ENCODE data around the gene IFRD1.

The IFRD1 gene

GRCh38 chr7:112459645-112460044 is 9.4 kb downstream of the IFRD1 start:
- Histone ChIP-seq H3K4me1 (ENCODE audit: control insufficient read depth, insufficient read depth, low read length) (peaks cover 3% of the 10 kb centered on the region), H3K4me3 (ENCODE audit: low read length in 2 of 2) (no peak overlapping the region), H3K9me3 (ENCODE audit: control insufficient read depth in 2 of 2, low read length in 2 of 2) (no peaks in the 10 kb centered on the region), H3K27ac (ENCODE audit: low read length) (no peak overlapping the region), H3K36me3 (ENCODE audit: control insufficient read depth in 2 of 2, insufficient read depth in 2 of 2, low read length in 2 of 2) (peaks cover 23 to 40% of the 10 kb centered on the region in 2 donors), H3K9ac (ENCODE audit: low read length in 2 of 2) (no peak overlapping the region), H3K27me3 (ENCODE audit: control insufficient read depth in 1 of 2, insufficient read depth in 2 of 2, low read length in 2 of 2) (no peaks in the 10 kb centered on the region)

GRCh38 chr7:112462236-112462635 is 12.0 kb downstream of the IFRD1 start:
- Histone ChIP-seq H3K27ac (ENCODE audit: low read length) (no peak overlapping the region), H3K4me1 (ENCODE audit: control insufficient read depth, insufficient read depth, low read length) (peaks cover 3% of the 10 kb centered on the region), H3K36me3 (ENCODE audit: control insufficient read depth in 2 of 2, insufficient read depth in 2 of 2, low read length in 2 of 2) (peaks cover 17 to 30% of the 10 kb centered on the region in 2 donors), H3K9me3 (ENCODE audit: control insufficient read depth in 2 of 2, low read length in 2 of 2) (no peaks in the 10 kb centered on the region), H3K4me3 (ENCODE audit: low read length in 2 of 2) (no peak overlapping the region), H3K27me3 (ENCODE audit: control insufficient read depth in 1 of 2, insufficient read depth in 2 of 2, low read length in 2 of 2) (no peaks in the 10 kb centered on the region), H3K9ac (ENCODE audit: low read length in 2 of 2) (no peak overlapping the region)

GRCh38 chr7:112467867-112468266 is 17.6 kb downstream of the IFRD1 start:
- no peak overlapping the region for H3K4me3 ChIP-seq (ENCODE audit: low read length in 2 of 2)
- no peaks in the 10 kb centered on the region for H3K27me3 ChIP-seq (ENCODE audit: control insufficient read depth in 1 of 2, insufficient read depth in 2 of 2, low read length in 2 of 2)
- H3K9ac ChIP-seq (ENCODE audit: low read length in 2 of 2): no peak overlapping the region
- no peaks in the 10 kb centered on the region for H3K4me1 ChIP-seq (ENCODE audit: control insufficient read depth, insufficient read depth, low read length)
- H3K36me3 ChIP-seq (ENCODE audit: control insufficient read depth in 2 of 2, insufficient read depth in 2 of 2, low read length in 2 of 2): peaks cover 22 to 25% of the 10 kb centered on the region in 2 donors
- no peak overlapping the region for H3K27ac ChIP-seq (ENCODE audit: low read length)
- H3K9me3 ChIP-seq (ENCODE audit: control insufficient read depth in 2 of 2, low read length in 2 of 2): no peaks in the 10 kb centered on the region

GRCh38 chr7:112470194-112470593 is 19.9 kb downstream of the IFRD1 start:
- H3K9ac ChIP-seq (ENCODE audit: low read length in 2 of 2): no peak overlapping the region
- peaks cover 27 to 28% of the 10 kb centered on the region in 2 donors for H3K36me3 ChIP-seq (ENCODE audit: control insufficient read depth in 2 of 2, insufficient read depth in 2 of 2, low read length in 2 of 2)
- no peaks in the 10 kb centered on the region for H3K4me1 ChIP-seq (ENCODE audit: control insufficient read depth, insufficient read depth, low read length)
- H3K27ac ChIP-seq (ENCODE audit: low read length): no peak overlapping the region
- H3K4me3 ChIP-seq (ENCODE audit: low read length in 2 of 2): no peak overlapping the region
- no peaks in the 10 kb centered on the region for H3K27me3 ChIP-seq (ENCODE audit: control insufficient read depth in 1 of 2, insufficient read depth in 2 of 2, low read length in 2 of 2)
- H3K9me3 ChIP-seq (ENCODE audit: control insufficient read depth in 2 of 2, low read length in 2 of 2): no peaks in the 10 kb centered on the region

- no peak overlapping the region for H3K27ac ChIP-seq (ENCODE audit: low read length)
- H3K36me3 ChIP-seq (ENCODE audit: control insufficient read depth in 2 of 2, insufficient read depth in 2 of 2, low read length in 2 of 2): peaks cover 16 to 21% of the 10 kb centered on the region in 2 donors
- H3K9me3 ChIP-seq (ENCODE audit: control insufficient read depth in 2 of 2, low read length in 2 of 2): no peaks in the 10 kb centered on the region
- no peak overlapping the region for H3K4me3 ChIP-seq (ENCODE audit: low read length in 2 of 2)
- H3K27me3 ChIP-seq (ENCODE audit: control insufficient read depth in 1 of 2, insufficient read depth in 2 of 2, low read length in 2 of 2): no peaks in the 10 kb centered on the region
- no peaks in the 10 kb centered on the region for H3K4me1 ChIP-seq (ENCODE audit: control insufficient read depth, insufficient read depth, low read length)
- no peak overlapping the region for H3K9ac ChIP-seq (ENCODE audit: low read length in 2 of 2)
These were observed 26.3 kb downstream of the IFRD1 start for GRCh38 chr7:112476390-112477052.

- Histone ChIP-seq H3K4me1 (ENCODE audit: control insufficient read depth, insufficient read depth, low read length) (peaks cover 10% of the 10 kb centered on the region), H3K9me3 (ENCODE audit: control insufficient read depth in 2 of 2, low read length in 2 of 2) (no peaks in the 10 kb centered on the region), H3K27me3 (ENCODE audit: control insufficient read depth in 1 of 2, insufficient read depth in 2 of 2, low read length in 2 of 2) (no peaks in the 10 kb centered on the region), H3K27ac (ENCODE audit: low read length) (peak overlapping the region; percentile 53), H3K9ac (ENCODE audit: low read length in 2 of 2) (no peak overlapping the region), H3K36me3 (ENCODE audit: control insufficient read depth in 2 of 2, insufficient read depth in 2 of 2, low read length in 2 of 2) (peaks cover 0 to 1% of the 10 kb centered on the region in 2 donors), H3K4me3 (ENCODE audit: low read length in 2 of 2) (no peak overlapping the region)
These were observed 31.0 kb downstream of the IFRD1 start for GRCh38 chr7:112481121-112481736.

- Histone ChIP-seq H3K27ac (ENCODE audit: low read length) (peak overlapping the region; percentile 53), H3K36me3 (ENCODE audit: control insufficient read depth in 2 of 2, insufficient read depth in 2 of 2, low read length in 2 of 2) (no peaks in the 10 kb centered on the region), H3K9ac (ENCODE audit: low read length in 2 of 2) (no peak overlapping the region), H3K9me3 (ENCODE audit: control insufficient read depth in 2 of 2, low read length in 2 of 2) (no peaks in the 10 kb centered on the region), H3K27me3 (ENCODE audit: control insufficient read depth in 1 of 2, insufficient read depth in 2 of 2, low read length in 2 of 2) (no peaks in the 10 kb centered on the region), H3K4me3 (ENCODE audit: low read length in 2 of 2) (no peak overlapping the region), H3K4me1 (ENCODE audit: control insufficient read depth, insufficient read depth, low read length) (peaks cover 10% of the 10 kb centered on the region)
These were observed 31.8 kb downstream of the IFRD1 start for GRCh38 chr7:112481833-112482670.

GRCh38 chr7:112484671-112485167 is 34.5 kb downstream of the IFRD1 start:
- Histone ChIP-seq H3K9ac (ENCODE audit: low read length in 2 of 2) (no peak overlapping the region), H3K27me3 (ENCODE audit: control insufficient read depth in 1 of 2, insufficient read depth in 2 of 2, low read length in 2 of 2) (no peaks in the 10 kb centered on the region), H3K27ac (ENCODE audit: low read length) (peak overlapping the region; percentile 32), H3K9me3 (ENCODE audit: control insufficient read depth in 2 of 2, low read length in 2 of 2) (no peaks in the 10 kb centered on the region), H3K36me3 (ENCODE audit: control insufficient read depth in 2 of 2, insufficient read depth in 2 of 2, low read length in 2 of 2) (no peaks in the 10 kb centered on the region), H3K4me3 (ENCODE audit: low read length in 2 of 2) (peak overlapping the region in 1 of 2 donors; percentile 52), H3K4me1 (ENCODE audit: control insufficient read depth, insufficient read depth, low read length) (peaks cover 10% of the 10 kb centered on the region)

GRCh38 chr7:112485766-112486165 is 35.5 kb downstream of the IFRD1 start:
- Histone ChIP-seq H3K27ac (ENCODE audit: low read length) (no peak overlapping the region), H3K4me1 (ENCODE audit: control insufficient read depth, insufficient read depth, low read length) (peaks cover 10% of the 10 kb centered on the region), H3K4me3 (ENCODE audit: low read length in 2 of 2) (no peak overlapping the region), H3K9me3 (ENCODE audit: control insufficient read depth in 2 of 2, low read length in 2 of 2) (no peaks in the 10 kb centered on the region), H3K27me3 (ENCODE audit: control insufficient read depth in 1 of 2, insufficient read depth in 2 of 2, low read length in 2 of 2) (no peaks in the 10 kb centered on the region), H3K9ac (ENCODE audit: low read length in 2 of 2) (no peak overlapping the region), H3K36me3 (ENCODE audit: control insufficient read depth in 2 of 2, insufficient read depth in 2 of 2, low read length in 2 of 2) (peaks cover 0 to 2% of the 10 kb centered on the region in 2 donors)

- Histone ChIP-seq H3K4me1 (ENCODE audit: control insufficient read depth, insufficient read depth, low read length) (peaks cover 7% of the 10 kb centered on the region), H3K27ac (ENCODE audit: low read length) (no peak overlapping the region)
These were observed 37.4 kb downstream of the IFRD1 start for GRCh38 chr7:112487457-112488263.

More at GRCh38 chr7:112487457-112488263, 37.4 kb downstream of the IFRD1 start:
- H3K9me3 ChIP-seq (ENCODE audit: control insufficient read depth in 2 of 2, low read length in 2 of 2): no peaks in the 10 kb centered on the region
- no peaks in the 10 kb centered on the region for H3K27me3 ChIP-seq (ENCODE audit: control insufficient read depth in 1 of 2, insufficient read depth in 2 of 2, low read length in 2 of 2)
- H3K4me3 ChIP-seq (ENCODE audit: low read length in 2 of 2): no peak overlapping the region
- no peak overlapping the region for H3K9ac ChIP-seq (ENCODE audit: low read length in 2 of 2)
- H3K36me3 ChIP-seq (ENCODE audit: control insufficient read depth in 2 of 2, insufficient read depth in 2 of 2, low read length in 2 of 2): peaks cover 0 to 2% of the 10 kb centered on the region in 2 donors

All from stomach smooth muscle (tissue), 2 donors.